Measurements from ENCODE around the gene FBXL19.

The FBXL19 gene

GRCh38 chr16:30969246-30969842, 46.0 kb downstream of the FBXL19 start:
- DNase-seq = no peak

DNA sequence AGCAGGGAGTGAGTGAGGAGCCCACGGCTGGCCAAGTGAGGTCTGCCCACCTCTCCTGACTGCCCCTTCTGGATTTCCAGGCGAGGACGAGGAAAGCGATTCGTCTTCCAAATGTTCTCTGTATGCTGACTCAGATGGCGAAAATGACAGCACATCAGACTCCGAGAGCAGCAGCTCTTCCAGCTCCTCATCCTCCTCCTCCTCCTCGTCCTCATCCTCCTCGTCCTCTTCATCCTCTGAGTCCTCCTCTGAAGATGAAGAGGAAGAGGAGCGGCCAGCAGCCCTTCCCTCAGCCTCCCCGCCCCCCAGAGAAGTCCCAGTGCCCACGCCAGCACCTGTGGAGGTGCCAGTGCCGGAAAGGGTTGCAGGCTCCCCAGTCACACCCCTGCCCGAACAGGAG, 47.9 kb downstream of the FBXL19 start:
- no peak for DNase-seq

DNA sequence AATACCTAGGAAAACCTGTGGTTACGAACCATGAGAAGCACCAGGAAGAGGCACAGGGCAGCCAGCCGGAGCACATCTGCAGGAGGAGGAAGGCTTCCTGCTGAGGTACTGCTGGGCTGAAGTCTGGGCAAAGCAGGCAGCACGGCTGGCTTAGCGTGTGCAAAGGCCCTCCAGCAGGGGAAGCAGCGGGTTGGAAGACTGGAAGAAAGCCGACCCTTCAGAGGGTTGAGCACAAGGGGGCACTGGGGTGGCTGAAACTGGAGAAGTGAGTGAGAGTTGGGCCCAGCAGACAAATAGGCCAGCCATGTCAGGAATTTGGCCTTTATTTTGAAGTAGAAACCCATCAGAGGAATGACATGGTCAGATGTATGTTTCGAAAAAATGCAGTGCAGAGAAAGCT, 49.5 kb downstream of the FBXL19 start:
- DNase-seq = no peak

DNA sequence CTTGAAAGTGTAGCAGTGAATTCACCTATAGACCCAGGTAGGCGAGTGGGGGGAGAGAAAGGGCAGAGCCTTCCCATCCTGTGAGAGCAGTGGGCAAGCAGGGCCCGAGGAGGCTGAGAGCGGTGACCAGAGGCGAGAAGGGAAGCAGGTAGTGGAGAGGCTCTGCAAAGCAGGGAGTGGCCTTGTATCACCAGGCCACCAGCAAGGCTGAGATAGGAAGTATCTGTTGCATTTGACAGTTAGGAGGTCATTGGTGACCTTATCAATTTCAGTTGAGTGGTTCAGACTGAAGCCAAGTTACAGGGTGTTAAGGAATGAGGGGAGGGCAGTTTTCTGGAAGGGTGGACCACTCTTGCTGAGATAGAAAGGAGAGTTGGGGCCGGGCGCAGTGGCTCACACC, 51.0 kb downstream of the FBXL19 start:
- DNase-seq = no peak

DNA sequence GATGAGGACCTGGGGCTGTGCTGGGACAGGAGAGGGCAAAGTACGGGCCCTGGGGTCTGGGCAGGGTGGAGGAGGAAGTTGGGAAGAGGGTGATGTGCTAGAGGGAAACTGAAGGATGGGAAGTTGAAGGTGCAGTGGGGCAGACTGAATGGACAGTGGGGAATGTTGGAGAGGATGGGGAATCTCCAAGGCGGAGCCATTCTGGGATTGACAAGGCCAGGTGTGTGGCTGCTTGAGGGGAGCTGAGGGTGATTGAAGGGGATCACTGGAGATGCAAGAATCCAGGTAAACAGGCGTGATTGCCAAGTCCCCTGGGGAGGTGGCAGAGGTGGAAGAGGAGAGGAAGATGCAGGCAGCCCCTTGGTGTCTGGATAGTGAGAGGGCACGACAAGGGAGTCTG, 53.1 kb downstream of the FBXL19 start:
- DNase-seq = no peak

- no peak for DNase-seq
Observed at GRCh38 chr16:30977502-30977901, 54.1 kb downstream of the FBXL19 start.

- no peak for DNase-seq
Observed at GRCh38 chr16:30979170-30980022, 56.0 kb downstream of the FBXL19 start.

GRCh38 chr16:30980023-30980371, 56.6 kb downstream of the FBXL19 start:
- no peak for DNase-seq

DNA sequence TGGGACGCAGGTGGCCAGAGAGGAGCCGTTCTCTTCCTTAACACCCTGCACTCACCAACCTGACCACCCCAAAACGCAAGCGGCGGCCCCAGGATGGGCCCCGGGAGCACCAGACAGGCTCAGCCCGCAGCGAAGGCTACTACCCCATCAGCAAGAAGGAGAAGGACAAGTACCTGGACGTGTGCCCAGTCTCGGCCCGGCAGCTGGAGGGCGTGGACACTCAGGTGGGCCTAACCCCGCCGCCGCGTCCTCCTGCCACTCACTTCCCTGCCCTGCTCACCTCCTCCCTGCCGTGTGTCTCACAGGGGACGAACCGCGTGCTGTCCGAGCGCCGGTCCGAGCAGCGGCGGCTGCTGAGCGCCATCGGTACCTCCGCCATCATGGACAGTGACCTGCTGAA, 57.1 kb downstream of the FBXL19 start:
- DNase-seq = no peak

- DNase-seq = no peak
Observed at GRCh38 chr16:30980959-30981358, 57.6 kb downstream of the FBXL19 start.

DNA sequence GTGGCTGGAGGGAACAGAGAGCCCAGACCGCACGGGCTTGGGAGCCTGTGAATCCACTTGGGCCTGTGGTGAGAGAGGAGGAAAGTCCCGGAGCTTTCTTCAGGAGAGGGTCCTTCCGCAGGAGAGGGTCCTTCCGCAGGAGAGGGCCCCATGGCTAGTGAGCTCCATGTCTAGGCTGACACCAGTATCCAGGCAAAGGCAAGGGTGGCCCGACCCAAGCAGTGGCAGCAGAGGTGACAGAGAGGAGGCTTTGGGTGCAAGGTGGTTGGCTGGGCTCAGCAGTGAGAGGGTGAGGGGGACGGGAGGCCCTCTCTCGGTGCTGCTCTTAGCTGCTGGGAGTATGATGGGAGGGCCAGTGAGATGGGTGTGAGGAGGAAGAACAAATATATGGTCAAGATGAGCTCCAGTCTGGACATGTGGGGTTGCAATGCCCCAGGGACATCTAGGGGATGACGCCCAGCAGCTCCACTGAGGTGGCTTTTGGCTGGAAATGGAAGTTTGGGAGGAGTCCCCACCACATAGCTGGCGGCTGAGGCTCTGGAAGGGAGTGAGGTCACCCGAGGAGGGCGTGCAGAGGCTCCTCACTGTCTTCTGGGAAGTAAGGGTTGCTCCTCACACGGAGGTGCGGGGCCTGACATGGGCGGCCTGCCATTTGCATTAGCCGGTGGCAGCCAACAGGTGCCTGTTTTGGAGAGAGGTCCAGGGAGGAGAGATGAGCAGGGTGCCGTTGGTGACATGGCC, 59.3 kb downstream of the FBXL19 start:
- no peak for DNase-seq

- no peak for DNase-seq
Observed at GRCh38 chr16:30983289-30983889, 60.0 kb downstream of the FBXL19 start.

GRCh38 chr16:30983898-30984610, 60.7 kb downstream of the FBXL19 start:
- DNase-seq = no peak

- DNase-seq = peak; percentile 72
Observed at GRCh38 chr16:30984669-30985400, 61.5 kb downstream of the FBXL19 start, which contains the start of gene HSD3B7. Gene HSD3B7 (plus strand): TSS chr16:30985207. CDS start chr16:30985659, 452 bp downstream.

DNA sequence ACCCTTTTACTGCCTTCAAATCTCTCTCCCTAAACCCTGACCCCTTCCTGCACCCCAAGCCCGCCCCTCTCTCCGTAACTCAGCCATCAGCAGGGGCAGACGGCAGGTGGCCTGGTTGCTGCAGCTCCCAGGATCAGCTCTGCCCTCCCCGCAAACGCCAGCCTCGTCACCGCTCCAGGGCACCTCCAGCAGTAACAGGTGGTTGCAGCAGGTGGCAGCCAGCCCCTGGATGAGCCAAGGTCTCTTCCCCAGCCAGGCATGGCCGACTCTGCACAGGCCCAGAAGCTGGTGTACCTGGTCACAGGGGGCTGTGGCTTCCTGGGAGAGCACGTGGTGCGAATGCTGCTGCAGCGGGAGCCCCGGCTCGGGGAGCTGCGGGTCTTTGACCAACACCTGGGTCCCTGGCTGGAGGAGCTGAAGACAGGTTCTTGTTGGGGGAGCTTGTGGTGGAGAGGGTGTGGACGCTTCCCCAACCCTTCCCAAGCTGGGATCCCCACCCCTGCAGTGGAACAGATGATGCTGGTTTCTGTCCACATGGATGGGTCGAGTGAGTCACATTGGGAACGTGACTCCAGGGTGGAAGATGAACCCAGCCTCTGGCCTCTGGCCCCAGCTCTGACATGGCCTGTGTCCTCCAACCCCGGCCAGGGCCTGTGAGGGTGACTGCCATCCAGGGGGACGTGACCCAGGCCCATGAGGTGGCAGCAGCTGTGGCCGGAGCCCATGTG, 62.2 kb downstream of the FBXL19 start:
- DNase-seq = no peak

DNA sequence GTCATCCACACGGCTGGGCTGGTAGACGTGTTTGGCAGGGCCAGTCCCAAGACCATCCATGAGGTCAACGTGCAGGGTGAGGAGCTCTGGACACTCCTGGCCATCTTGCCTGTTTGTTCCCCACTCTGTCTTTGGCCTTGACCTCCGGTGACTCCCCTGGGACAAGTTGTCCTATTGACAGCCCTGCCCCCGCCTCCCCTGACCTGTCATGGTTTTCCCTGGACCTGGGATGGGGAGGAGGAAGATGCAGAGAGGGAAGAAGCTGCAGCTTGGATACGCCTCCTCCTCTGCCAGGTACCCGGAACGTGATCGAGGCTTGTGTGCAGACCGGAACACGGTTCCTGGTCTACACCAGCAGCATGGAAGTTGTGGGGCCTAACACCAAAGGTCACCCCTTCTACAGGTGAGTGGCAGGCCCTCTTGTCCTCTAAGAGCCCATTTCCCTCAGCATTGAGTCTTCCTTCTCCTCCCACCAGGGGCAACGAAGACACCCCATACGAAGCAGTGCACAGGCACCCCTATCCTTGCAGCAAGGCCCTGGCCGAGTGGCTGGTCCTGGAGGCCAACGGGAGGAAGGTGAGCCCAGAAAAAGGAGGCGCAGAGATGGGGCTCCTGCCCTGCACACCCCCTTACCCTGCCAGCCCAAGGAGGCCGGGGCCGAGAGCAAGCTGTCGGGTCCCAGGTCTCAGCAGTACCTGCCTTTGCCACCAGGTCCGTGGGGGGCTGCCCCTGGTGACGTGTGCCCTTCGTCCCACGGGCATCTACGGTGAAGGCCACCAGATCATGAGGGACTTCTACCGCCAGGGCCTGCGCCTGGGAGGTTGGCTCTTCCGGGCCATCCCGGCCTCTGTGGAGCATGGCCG, 63.0 kb downstream of the FBXL19 start:
- no peak for DNase-seq

DNA sequence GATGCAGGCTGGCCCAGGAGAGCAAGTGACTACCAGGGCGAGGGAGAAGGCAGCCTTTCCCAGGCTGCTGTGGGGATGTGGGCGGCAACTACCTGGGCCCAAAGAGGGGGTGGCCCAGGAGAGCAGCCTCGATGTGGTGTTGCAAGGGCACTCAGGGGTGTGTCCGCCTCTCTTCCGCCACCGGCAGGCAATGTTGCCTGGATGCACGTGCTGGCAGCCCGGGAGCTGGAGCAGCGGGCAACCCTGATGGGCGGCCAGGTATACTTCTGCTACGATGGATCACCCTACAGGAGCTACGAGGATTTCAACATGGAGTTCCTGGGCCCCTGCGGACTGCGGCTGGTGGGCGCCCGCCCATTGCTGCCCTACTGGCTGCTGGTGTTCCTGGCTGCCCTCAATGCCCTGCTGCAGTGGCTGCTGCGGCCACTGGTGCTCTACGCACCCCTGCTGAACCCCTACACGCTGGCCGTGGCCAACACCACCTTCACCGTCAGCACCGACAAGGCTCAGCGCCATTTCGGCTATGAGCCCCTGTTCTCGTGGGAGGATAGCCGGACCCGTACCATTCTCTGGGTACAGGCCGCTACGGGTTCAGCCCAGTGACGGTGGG, 64.3 kb downstream of the FBXL19 start:
- DNase-seq = no peak

DNA sequence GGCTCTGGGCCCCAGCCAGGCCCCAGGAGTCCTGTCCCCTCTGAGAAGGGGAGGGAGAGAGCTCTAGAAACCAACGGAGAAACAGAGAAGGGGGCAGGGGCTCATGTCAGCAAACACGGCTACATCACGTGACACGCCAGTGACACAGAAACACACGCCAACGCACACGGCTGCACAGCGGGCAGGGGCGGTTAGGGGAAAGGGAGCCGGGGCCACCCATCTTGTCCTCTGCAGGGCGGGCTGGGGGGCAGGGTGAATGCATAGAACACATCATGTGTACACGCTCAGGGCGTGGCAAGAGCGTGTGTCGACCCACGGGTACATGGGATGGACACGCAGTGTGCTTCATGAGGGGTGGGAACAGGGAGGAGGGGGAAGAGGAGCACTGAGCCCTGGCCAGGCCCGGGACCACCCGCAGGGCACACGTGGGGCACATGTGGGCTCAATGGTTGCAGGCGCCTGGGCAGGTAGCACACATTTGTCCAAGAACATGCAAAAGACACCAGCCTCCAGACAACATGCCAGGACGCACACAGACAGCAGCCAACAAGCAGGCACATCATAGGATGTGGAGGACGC, 66.2 kb downstream of the FBXL19 start:
- DNase-seq = no peak

DNA sequence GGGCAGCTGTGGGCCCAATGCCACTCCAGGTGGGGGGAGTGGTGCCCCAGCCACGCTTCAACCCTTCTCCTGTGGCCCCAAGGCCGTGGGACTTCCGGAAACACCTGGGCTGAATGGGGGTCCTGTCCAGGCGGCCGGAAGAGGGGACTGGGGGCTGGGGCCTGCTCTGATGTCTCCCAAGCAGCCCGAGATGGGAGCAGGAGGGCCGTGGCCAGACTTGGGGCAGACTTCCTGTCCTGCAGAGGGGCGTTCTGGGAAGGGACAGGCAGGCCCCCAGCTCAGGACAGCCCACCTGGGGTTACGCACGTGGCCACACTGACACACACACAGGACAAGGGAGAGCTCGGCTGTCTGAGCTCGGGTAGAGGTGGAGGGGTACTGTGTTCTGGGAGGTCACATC, 66.7 kb downstream of the FBXL19 start:
- DNase-seq = no peak

DNA sequence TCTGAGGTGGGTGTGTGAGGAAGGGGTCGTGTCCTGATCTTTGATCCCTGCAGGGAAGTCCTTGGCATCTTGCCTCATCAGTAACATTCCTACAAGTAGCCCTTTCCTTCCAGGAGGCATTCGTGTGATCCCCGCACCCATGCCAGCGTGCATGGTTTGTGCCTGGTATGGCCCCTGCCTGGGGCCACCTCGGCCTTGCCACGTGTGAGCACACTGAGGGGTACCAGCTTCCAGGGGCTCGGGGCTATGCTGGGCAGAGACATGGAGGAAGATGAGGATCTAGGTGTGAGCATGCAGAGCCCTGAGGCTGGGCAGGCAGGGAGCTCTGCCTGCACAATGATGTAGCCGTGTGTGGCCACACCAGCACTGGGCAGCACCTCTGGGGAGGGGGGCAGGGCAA, 67.7 kb downstream of the FBXL19 start:
- DNase-seq = no peak

Measured in fibroblast of skin of right quadriceps (primary cell).